Measurements from ENCODE around the gene RFX5.
"Not testable (repeated sequence)": the region's sequence is repeated elsewhere in the genome, so short reads cannot be mapped to it uniquely, and the experiment has no call there.

RFX5 gene

DNA sequence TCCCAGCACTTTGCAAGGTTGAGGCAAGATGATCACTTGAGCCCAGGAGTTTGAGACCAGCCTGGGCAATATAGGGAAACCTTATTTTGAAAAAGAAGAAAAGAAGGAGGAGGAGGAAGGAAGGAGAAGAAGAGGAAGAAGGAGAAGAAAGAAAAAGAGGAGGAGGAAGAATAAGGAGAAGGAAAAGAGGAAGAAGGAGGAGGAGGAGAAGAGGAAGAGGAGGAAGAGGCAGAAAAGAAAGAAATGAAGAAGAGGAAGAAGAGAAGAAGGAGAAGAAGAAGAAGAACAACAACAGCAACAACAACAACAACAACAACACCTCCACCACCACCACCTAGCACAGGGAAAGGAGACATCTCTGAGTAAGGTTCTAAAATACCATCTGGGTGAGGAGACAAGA, 14.8 kb upstream of the RFX5 start:
- DNase-seq = no peak

GRCh38 chr1:151356696-151357095, 9.6 kb upstream of the RFX5 start:
- no peak for DNase-seq

- no peak for DNase-seq
Observed at GRCh38 chr1:151352021-151352718, 5.1 kb upstream of the RFX5 start.

GRCh38 chr1:151350323-151350722, 3.3 kb upstream of the RFX5 start:
- DNase-seq = not testable (repeated sequence)

DNA sequence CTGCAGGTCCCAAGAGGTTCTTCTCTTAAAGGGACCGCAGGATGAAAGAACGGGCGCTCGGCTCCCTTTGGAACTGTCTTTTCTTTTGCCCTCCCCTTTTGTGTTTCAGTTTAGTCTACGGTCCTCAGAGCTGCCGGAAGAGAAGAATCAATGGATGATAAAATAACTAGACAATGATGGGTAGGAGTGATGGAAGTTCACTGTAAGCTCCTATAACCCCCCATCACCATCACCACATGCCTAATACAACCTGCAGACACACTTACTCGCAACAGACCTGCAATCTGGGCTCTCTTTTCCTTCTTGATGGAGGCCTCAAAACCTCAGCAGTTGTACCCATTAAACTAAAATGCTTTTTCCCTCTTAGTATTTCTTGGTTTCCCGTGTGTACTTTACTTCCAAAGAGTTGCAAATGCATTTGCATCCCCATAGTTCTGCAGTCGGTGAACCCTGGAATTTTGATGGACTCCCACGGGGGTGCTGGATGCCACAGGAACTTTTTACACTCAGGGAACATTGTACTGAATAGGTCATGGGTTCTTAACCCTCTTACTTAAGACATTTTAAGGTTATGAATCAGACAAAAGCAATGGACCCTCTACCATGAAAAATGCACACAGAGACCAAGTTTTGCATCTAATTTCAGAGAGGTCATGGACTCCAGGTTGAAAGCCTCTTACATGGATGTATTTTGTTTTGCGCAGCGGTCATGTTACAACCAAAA, 633 bp upstream of the RFX5 start:
- no peak for DNase-seq

- no peak for DNase-seq
Observed at GRCh38 chr1:151346082-151346768, 827 bp downstream of the RFX5 start.

DNA sequence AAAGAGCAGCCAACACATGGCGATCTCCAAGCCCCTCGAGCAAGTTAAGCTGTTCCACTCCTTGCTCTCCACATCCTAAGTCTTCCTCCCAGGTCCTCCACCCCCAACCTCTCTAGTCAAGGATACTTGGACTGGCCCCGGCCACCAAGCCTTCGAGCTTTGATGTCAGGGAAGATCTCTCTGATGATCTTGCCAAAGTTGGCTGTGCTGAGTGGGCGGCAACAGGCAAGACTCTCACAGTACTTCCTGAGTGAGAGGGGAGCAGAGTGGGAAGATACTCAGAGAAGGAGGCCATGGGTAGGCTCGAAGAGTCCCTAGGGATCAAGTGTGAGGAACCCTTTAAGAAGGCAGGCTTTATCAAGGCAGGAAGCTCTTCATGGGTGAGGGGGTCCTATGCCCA, 2.8 kb downstream of the RFX5 start:
- DNase-seq = no peak

GRCh38 chr1:151343587-151343986, 3.5 kb downstream of the RFX5 start:
- DNase-seq = no peak

GRCh38 chr1:151342569-151342968, 4.5 kb downstream of the RFX5 start:
- DNase-seq = no peak

GRCh38 chr1:151342021-151342420, 5.0 kb downstream of the RFX5 start:
- no peak for DNase-seq

GRCh38 chr1:151340870-151341754, 5.9 kb downstream of the RFX5 start:
- DNase-seq = peak; percentile 87 to 90

GRCh38 chr1:151336556-151336955, 10.5 kb downstream of the RFX5 start:
- no peak for DNase-seq

GRCh38 chr1:151334822-151335221, 12.2 kb downstream of the RFX5 start:
- DNase-seq = no peak

DNA sequence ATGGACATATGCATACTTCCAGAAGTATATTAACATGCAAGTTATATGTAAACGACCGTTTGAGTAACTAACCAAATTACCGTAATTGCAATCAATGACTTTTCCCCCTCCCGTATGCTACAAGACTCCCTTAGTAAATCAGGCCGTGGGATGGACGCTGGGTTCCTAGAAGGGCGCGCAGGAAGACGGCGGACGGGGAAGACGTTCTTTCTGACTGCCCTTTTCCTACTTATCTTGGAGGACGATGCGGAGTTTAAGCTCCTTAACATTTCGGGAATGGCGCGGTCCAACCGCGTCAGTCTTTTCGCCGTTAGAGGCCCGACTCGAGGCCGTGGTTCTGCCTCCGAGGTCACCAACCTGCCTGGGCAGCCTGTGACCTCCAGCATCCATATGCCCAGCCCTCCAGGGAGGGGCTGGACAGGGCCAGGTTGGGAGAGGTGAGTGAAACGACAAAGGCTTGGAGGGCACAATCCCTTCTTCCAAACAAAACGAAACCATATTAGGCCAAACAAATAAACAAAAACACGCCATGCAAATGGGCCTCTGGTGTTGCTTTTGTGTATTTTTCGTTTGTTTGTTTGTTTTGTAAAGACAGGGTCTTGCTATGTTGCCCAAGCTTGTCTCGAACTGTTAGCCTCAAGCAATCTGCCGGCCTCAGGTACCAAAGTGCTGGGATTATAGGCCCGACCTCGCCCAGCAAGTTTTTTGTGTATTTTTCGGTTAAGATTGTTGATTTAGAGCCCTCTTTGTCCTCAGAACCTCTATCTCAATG, 19.0 kb downstream of the RFX5 start:
- DNase-seq = peak in 1 of 2 experiments; percentile 55

DNA sequence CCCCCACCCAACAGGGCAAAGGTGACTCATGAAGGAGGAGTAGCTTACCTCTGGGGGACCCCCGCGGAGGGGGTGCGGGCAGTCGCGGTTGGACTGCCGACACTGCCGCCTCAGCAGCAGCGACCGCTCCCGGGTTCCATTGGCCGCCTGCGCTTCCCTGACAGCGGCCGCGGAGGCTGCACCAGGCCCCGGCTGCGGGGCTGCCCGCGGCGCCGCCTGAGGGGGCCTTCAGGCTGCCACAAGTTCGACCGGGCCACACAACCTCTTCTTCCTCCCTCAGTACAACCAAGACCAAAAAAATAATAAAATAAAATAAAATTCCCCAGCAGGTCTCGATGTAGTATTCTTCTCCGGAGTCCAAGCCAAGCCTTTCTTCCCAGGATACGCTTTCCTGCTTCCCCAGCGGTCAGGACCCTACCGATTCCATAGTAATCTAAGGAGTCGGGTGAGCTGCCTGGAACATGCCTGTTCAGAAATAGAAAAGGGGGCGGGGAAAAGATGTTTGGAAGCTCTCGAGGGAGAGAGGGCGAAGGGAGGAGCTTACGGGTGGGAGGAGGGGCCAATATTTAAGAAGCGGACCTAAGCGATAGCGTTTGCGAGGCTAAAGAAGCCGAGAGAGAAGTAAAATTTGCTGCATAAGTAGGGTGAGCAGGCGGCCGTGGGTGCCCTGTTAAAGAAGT, 19.7 kb downstream of the RFX5 start, which contains the start of gene PI4KB:
Gene PI4KB (minus strand): TSS at position 194 of the 680 bp plus-strand sequence. CDS start 10,935 bp downstream, outside the sequence.
- peak; percentile 100 for DNase-seq

- peak; percentile 29 to 49 for DNase-seq
Observed at GRCh38 chr1:151326619-151327222, 20.3 kb downstream of the RFX5 start.

DNA sequence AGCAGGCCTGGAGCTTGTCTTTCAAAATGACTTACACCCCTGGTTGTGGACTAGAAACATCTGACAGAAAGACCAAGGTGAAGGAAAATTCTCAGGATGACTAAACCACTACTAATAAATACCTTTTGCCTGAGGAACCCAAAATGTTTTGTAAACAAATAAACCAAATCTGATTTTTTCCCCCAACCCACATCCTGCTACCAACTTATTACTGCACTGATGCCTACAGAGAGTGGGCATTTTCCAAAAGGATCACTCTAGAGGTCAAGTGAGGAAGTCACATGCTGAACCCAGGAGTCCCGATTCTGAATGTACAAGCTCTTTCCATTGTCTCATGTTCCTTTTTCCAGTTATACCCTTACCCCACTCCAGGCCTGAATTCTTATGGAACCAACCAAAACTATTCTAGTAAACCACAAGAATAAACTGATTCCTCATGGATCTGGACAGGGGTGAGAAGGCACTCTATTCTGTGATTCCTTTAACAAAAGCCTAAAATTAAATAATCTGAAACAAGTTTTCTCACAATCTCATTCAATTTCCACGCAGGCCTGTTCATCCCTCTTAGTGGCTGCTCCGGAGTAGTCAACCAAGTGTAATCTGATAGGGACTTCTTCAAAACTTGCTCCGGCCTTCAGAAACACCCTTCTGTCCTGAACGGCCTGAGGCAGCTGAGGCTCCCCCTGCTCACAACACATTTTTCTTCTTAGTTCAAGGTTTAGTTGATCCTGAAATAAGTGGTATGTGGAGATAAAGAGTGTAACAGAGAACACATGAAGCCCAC, 21.2 kb downstream of the RFX5 start:
- no peak for DNase-seq

- no peak for DNase-seq
Observed at GRCh38 chr1:151325231-151325630, 21.8 kb downstream of the RFX5 start.

- no peak for DNase-seq
Observed at GRCh38 chr1:151324390-151324930, 22.6 kb downstream of the RFX5 start.

DNA sequence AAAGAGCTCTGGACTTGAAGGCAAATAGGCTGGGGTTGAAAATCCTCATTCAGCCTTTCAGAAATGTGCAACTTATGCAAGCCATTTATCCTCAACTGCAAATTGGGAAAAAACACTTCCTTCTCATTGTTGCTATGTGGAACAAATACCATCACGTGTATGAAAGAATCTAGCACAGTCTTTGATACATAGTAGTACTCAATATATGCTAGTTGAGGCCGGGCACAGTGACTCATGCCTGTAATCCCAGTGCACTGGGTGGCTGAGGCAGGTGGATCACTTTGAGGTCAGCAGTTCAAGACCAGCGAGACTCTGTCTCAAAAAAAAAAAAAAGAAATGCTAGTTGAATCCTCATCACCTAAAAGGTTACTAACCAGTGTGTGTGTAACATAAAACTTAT, 28.1 kb downstream of the RFX5 start:
- DNase-seq = no peak
